GM21447 (cell line): Measurements from ENCODE around the gene C5orf15.
"Not testable (repeated sequence)": the region's sequence is repeated elsewhere in the genome, so short reads cannot be mapped to it uniquely, and the experiment has no call there.

Source experiments
- ATAC-seq: cut with Tn5 transposase; IDR thresholded peaks from one replicate; pipeline ENCODE4 v1.9.1; 2021; ENCODE audit not compliant: unreplicated experiment

The C5orf15 gene

GRCh38 chr5:133938929-133939328, 29.5 kb downstream of the C5orf15 start:
- ATAC-seq = peak; percentile 53

- no peak for ATAC-seq
These were observed 30.2 kb downstream of the C5orf15 start for GRCh38 chr5:133938039-133938821.

GRCh38 chr5:133937628-133938027, 30.8 kb downstream of the C5orf15 start:
- not testable (repeated sequence) for ATAC-seq

GRCh38 chr5:133936651-133937015, 31.8 kb downstream of the C5orf15 start:
- no peak for ATAC-seq

GRCh38 chr5:133935991-133936650, 32.3 kb downstream of the C5orf15 start:
- not testable (repeated sequence) for ATAC-seq

GRCh38 chr5:133935667-133935940, 32.8 kb downstream of the C5orf15 start:
- ATAC-seq = no peak

- peak; percentile 44 for ATAC-seq
These were observed 33.4 kb downstream of the C5orf15 start for GRCh38 chr5:133934822-133935666.

- no peak for ATAC-seq
These were observed 34.1 kb downstream of the C5orf15 start for GRCh38 chr5:133934311-133934710.

- ATAC-seq = no peak
These were observed 34.6 kb downstream of the C5orf15 start for GRCh38 chr5:133933670-133934295.

GRCh38 chr5:133933169-133933509, 35.3 kb downstream of the C5orf15 start:
- no peak for ATAC-seq

- no peak for ATAC-seq
These were observed 35.8 kb downstream of the C5orf15 start for GRCh38 chr5:133932441-133933168.

- no peak for ATAC-seq
These were observed 36.9 kb downstream of the C5orf15 start for GRCh38 chr5:133931546-133931945.

- ATAC-seq = no peak
These were observed 37.7 kb downstream of the C5orf15 start for GRCh38 chr5:133930813-133931090.

GRCh38 chr5:133930061-133930812, 38.2 kb downstream of the C5orf15 start:
- peak; percentile 41 for ATAC-seq

- ATAC-seq = peak; percentile 24
These were observed 39.6 kb downstream of the C5orf15 start for GRCh38 chr5:133928587-133929393.

- ATAC-seq = no peak
These were observed 40.9 kb downstream of the C5orf15 start for GRCh38 chr5:133927300-133928180.

GRCh38 chr5:133926489-133927299, 41.7 kb downstream of the C5orf15 start:
- no peak for ATAC-seq
